OCI-LY7 (cell line): ENCODE data around the gene SEMA3G.

Source experiments
- CTCF ChIP-seq: fragments of 200-600 bp; sonication (generic); conservative IDR thresholded peaks from 2 replicates; pipeline ENCODE4 v1.5.1; 2014; ENCODE audit warnings: mild to moderate bottlenecking, antibody characterized with exemption, low read length, moderate library complexity, mixed read lengths
- EZH2phosphoT487 ChIP-seq: fragments of 200-600 bp; sonication (generic); IDR thresholded peaks from 2 replicates; pipeline ENCODE4 v1.6.1; 2018; ENCODE audit warnings: low read depth, borderline replicate concordance, mild to moderate bottlenecking, mixed run types, antibody characterized with exemption, low read length, moderate library complexity, mixed read lengths

GRCh38 chr3:52405066-52405465 lies 39.8 kb downstream of the SEMA3G start:
- TF ChIP-seq CTCF (no peak), EZH2phosphoT487 (no peak)
